D721Med (cell line): ENCODE measurements around the gene SMIM1.

Experiments used
- DNase-seq: peaks from one replicate; pipeline ENCODE4 v3.0.0; 2011; ENCODE audit warnings: low spot score; ENCODE audit not compliant: insufficient read length
- FAIRE-seq: peaks from 2 replicates; lab custom pipeline; 2011; peaks lifted over from hg19 to GRCh38; lab: Jason Lieb, UNC
- CTCF ChIP-seq: IDR thresholded peaks from 2 replicates; pipeline ENCODE4 v1.5.1; 2012; ENCODE audit warnings: mild to moderate bottlenecking, control low read depth; ENCODE audit not compliant: insufficient read depth; ENCODE audit errors: missing control alignments

Gene SMIM1

GRCh38 chr1:3761296-3762010, 11.1 kb upstream of the SMIM1 start:
- no peak for TF ChIP-seq CTCF
- FAIRE-seq (no peak), DNase-seq (no peak)

- no peak for TF ChIP-seq CTCF
- no peak for FAIRE-seq
- DNase-seq = no peak
Measured at GRCh38 chr1:3762151-3762872, 10.2 kb upstream of the SMIM1 start.

GRCh38 chr1:3762873-3763228, 9.7 kb upstream of the SMIM1 start:
- TF ChIP-seq CTCF = no peak
- no peak for FAIRE-seq
- no peak for DNase-seq

GRCh38 chr1:3763351-3764125, 9.0 kb upstream of the SMIM1 start:
- no peak for FAIRE-seq
- DNase-seq = no peak
- TF ChIP-seq CTCF = no peak

- no peak for DNase-seq
- TF ChIP-seq CTCF = no peak
- no peak for FAIRE-seq
Measured at GRCh38 chr1:3767328-3767925, 5.1 kb upstream of the SMIM1 start.

- no peak for TF ChIP-seq CTCF
- DNase-seq = no peak
- FAIRE-seq = no peak
Measured at GRCh38 chr1:3768811-3769390, 3.6 kb upstream of the SMIM1 start.
